Sciatic nerve (tissue), 2 donors: ENCODE data around the gene HOXD8. TPM values are rescaled to one million over a fixed set of nuclear protein-coding genes. Genes with fewer than 3 reads are reported as not detected.

ENCODE experiments used
- ATAC-seq: fragments of 200-7000 bp; cut with Tn5 transposase; one replicate; pipeline ENCODE4 v1.9.1; 2020; ENCODE audit warnings: mild to moderate bottlenecking, moderate library complexity
- DNase-seq: peaks from one replicate; pipeline ENCODE4 v3.0.0-alpha.2; 2020; ENCODE audit warnings: low spot score
- intact Hi-C: fragments of 100-400 bp; cut with DNase I; formaldehyde crosslinking; loops from one replicate; pipeline ENCODE4 v1.14.2; 2022
- total RNA-seq: library from RNA; stranded (reverse); fragmentation: NEBNext Ultra II Directional; extraction: Animal tissue kit (Norgen Biotek cat#: 25700); gene quantifications from one replicate; pipeline ENCODE4 v1.2.1, GENCODE V29; 2021
- donor health status: DM: no; HTN: no; CAD: no.
- donor health status: DM: no; HTN: no; CAD: no.

The HOXD8 gene
- total RNA-seq, 1 donor from 2014 or later = 11.9 TPM

- peak; percentile 24 for ATAC-seq
- intact Hi-C loops = no loop called here
- DNase-seq = no peak
Measured at GRCh38 chr2:176160251-176160985, 30.9 kb downstream of the HOXD8 start.

- no peak for DNase-seq
- intact Hi-C loops = no loop called here
- no peak for ATAC-seq
Measured at GRCh38 chr2:176160986-176161824, 31.7 kb downstream of the HOXD8 start.

- ATAC-seq (peak; percentile 15), DNase-seq (no peak)
- intact Hi-C loops = no loop called here
Measured at GRCh38 chr2:176161825-176162626, 32.5 kb downstream of the HOXD8 start.

DNA sequence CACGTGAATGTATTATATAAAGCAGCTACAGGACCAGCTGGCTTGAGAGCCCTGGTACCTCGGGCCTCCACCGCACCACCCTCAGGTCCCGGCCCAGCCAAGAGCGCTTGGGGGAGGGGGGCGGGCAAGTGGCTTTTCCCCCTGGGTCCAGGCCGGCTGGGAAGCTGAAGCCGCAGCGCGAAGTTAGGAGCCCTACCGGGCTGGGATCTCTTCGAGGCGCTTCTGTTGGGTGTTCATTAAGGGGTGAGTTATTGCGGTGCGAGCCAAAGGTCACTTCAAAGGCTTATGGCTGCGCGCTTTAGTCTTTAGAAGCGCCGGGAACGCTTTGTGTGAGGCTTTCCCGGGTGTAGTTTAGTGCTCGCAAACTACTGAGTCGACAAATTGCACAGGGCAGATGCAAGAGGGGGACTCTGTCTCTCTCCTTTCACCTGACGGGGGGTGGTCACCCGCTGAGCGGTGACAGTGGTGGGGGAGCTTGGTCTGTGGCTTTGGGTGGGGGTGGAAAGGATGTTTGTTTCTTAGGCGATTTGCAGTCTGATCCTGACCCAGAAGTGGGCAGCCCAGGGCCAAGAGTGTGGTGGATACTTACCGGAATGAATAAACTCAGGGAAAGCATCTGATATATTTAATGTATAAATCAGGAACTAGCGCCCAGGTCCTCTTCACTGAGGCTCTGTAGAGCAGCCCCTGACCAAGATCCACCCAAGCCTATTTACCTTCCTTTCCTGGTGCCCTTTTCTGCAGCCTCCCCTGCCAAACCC is 33.6 kb downstream of the HOXD8 start:
- ATAC-seq = no peak
- DNase-seq = no peak
- intact Hi-C loops = no loop called here

- intact Hi-C loops = no loop called here
- no peak for DNase-seq
- ATAC-seq = no peak
Measured at GRCh38 chr2:176163672-176164056, 34.2 kb downstream of the HOXD8 start.

- intact Hi-C loops = no loop called here
- DNase-seq (no peak), ATAC-seq (no peak)
Measured at GRCh38 chr2:176164201-176164600, 34.7 kb downstream of the HOXD8 start.

DNA sequence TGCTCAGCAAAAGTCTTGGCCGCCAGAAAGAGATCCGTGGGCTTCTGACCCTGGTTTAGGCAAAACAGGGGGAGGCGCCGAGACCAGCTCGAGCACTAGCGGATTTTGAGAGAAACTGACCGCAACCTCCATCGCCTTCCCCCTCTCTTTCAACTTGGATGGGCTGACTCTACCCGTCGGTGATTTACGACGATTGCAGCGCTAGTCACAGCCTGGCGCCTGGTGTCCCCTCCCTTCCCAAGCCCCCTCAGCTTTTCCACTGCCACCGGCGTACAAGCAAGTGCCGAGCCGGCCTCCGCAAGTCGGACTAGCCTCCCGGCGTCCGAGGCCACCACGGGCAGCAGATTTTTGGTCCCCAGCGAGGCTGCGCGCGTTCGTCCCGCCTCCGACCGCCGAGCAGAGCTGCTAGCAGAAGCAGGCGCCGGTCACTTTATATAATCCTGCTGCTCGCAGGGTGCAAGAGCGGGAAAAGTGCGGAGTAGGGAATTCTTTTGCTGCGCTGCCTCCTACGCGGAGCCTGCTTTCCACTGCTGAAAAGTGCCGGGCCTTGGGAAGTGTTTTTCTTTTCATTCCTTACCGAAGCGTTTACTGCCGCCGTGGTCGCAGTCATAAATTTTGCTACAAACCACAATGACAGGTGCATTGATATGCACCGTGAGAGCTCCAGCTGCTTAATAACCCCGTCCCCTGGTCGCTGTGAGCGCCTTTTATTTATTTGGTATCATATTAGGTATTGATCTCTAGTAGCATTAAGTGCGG is 35.3 kb downstream of the HOXD8 start:
- intact Hi-C loops = no loop called here
- ATAC-seq = no peak
- no peak for DNase-seq

- intact Hi-C loops = no loop called here
- no peak for ATAC-seq
- no peak for DNase-seq
Measured at GRCh38 chr2:176165370-176166050, 36.0 kb downstream of the HOXD8 start.

- intact Hi-C loops = no loop called here
- no peak for ATAC-seq
Measured at GRCh38 chr2:176166272-176166671, 36.8 kb downstream of the HOXD8 start.

GRCh38 chr2:176167398-176167797 is 37.9 kb downstream of the HOXD8 start:
- DNase-seq (no peak), ATAC-seq (no peak)
- intact Hi-C loops = no loop called here

More at GRCh38 chr2:176166272-176166671, 36.8 kb downstream of the HOXD8 start:
- no peak for DNase-seq

DNA sequence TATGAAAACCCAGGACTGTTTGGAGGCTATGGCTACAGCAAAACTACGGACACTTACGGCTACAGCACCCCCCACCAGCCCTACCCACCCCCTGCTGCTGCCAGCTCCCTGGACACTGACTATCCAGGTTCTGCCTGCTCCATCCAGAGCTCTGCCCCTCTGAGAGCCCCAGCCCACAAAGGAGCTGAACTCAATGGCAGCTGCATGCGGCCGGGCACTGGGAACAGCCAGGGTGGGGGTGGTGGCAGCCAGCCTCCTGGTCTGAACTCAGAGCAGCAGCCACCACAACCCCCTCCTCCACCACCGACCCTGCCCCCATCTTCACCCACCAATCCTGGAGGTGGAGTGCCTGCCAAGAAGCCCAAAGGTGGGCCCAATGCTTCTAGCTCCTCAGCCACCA is 39.7 kb downstream of the HOXD8 start:
- ATAC-seq (no peak), DNase-seq (no peak)
- intact Hi-C loops = no loop called here

DNA sequence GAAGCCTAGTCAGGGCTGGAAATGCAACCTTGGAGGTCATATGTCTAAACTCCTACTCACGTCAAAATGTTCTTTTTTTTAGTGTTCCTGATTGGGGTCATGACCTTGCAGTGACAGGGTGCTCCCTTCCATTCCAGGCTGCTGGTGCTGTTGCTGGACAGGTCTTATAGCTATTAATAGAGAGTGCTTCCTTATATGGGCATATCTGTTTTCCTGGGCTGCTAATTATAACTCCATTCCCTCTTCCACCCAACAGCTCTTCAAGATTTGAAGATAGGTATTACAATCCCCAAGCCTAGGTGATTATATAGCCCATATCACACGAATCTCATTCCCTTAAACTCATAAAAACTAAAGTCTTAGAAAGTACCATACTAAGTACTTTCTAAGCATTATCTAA is 40.2 kb downstream of the HOXD8 start:
- intact Hi-C loops = no loop called here
- ATAC-seq (no peak), DNase-seq (no peak)

- DNase-seq = no peak
- ATAC-seq = no peak
- intact Hi-C loops = no loop called here
Measured at GRCh38 chr2:176170602-176171305, 41.2 kb downstream of the HOXD8 start.

DNA sequence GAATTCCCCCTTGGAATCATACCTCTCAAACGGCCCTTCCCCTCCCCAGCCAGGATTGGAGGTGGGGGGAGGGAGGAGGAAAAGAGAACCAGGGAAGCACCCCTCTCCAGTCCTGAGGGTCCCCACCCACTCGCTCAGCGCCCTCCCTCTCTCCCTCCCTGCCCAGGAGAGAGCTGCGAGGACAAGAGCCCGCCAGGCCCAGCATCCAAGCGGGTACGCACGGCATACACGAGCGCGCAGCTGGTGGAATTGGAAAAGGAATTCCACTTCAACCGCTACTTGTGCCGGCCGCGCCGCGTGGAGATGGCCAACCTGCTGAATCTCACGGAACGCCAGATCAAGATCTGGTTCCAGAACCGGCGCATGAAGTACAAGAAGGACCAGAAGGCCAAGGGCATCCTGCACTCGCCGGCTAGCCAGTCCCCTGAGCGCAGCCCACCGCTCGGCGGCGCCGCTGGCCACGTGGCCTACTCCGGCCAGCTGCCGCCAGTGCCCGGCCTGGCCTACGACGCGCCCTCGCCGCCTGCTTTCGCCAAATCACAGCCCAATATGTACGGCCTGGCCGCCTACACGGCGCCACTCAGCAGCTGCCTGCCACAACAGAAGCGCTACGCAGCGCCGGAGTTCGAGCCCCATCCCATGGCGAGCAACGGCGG is 42.0 kb downstream of the HOXD8 start:
- DNase-seq (no peak), ATAC-seq (no peak)
- intact Hi-C loops = no loop called here

DNA sequence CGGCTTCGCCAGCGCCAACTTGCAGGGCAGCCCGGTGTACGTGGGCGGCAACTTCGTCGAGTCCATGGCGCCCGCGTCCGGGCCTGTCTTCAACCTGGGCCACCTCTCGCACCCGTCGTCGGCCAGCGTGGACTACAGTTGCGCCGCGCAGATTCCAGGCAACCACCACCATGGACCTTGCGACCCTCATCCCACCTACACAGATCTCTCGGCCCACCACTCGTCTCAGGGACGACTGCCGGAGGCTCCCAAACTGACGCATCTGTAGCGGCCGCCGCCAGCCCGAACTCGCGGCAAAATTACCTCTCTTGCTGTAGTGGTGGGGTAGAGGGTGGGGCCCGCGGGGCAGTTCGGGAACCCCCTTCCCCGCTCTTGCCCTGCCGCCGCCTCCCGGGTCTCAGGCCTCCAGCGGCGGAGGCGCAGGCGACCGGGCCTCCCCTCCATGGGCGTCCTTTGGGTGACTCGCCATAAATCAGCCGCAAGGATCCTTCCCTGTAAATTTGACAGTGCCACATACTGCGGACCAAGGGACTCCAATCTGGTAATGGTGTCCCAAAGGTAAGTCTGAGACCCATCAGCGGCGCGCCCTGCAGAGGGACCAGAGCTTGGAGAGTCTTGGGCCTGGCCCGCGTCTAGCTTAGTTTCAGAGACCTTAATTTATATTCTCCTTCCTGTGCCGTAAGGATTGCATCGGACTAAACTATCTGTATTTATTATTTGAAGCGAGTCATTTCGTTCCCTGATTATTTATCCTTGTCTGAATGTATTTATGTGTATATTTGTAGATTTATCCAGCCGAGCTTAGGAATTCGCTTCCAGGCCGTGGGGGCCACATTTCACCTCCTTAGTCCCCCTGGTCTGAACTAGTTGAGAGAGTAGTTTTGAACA is 42.7 kb downstream of the HOXD8 start:
- intact Hi-C loops = no loop called here
- ATAC-seq (no peak), DNase-seq (no peak)
